ENCODE measurements around the gene ZNF768. TPM values are rescaled to one million over a fixed set of nuclear protein-coding genes. Genes with fewer than 3 reads are reported as not detected.

Gene ZNF768
- total RNA-seq, 2 donors from 2014 or later = 25.0 to 36.3 TPM

GRCh38 chr16:30533748-30534367 lies 7.5 kb upstream of the ZNF768 start:
- Histone ChIP-seq H3K4me3 (peak overlapping the region; percentile 74), H3K27ac (peak overlapping the region; percentile 91 to 94), H3K4me1 (ENCODE audit: control insufficient read depth in 1 of 2, low read depth in 2 of 2) (peaks cover 16 to 25% of the 10 kb centered on the region in 2 donors), H3K9me3 (no peaks in the 10 kb centered on the region), H3K27me3 (replicated peaks; ENCODE audit: insufficient read depth) (no peaks in the 10 kb centered on the region), H3K36me3 (peaks cover 9% of the 10 kb centered on the region)
- TF ChIP-seq CTCF (IDR thresholded peaks at IDR 0.05) = no peak
- no peak for DNase-seq (ENCODE audit: low spot score)
- no peak for ATAC-seq (ENCODE audit: insufficient number of reproducible peaks, low FRiP score, low read depth)

- no peak for TF ChIP-seq CTCF (IDR thresholded peaks at IDR 0.05)
- H3K27me3 ChIP-seq (replicated peaks; ENCODE audit: insufficient read depth) = no peaks in the 10 kb centered on the region
- DNase-seq (ENCODE audit: low spot score) (no peak), ATAC-seq (ENCODE audit: insufficient number of reproducible peaks, low FRiP score, low read depth) (no peak)
- peaks cover 16 to 30% of the 10 kb centered on the region in 2 donors for H3K4me1 ChIP-seq (ENCODE audit: control insufficient read depth in 1 of 2, low read depth in 2 of 2)
- no peak overlapping the region for H3K27ac ChIP-seq
- H3K9me3 ChIP-seq = no peaks in the 10 kb centered on the region
- H3K36me3 ChIP-seq = peaks cover 9% of the 10 kb centered on the region
- H3K4me3 ChIP-seq = no peak overlapping the region
These were observed 6.8 kb upstream of the ZNF768 start for GRCh38 chr16:30533146-30533522.

GRCh38 chr16:30532285-30533145 lies 6.1 kb upstream of the ZNF768 start:
- H3K4me1 ChIP-seq (ENCODE audit: control insufficient read depth in 1 of 2, low read depth in 2 of 2) = peaks cover 19 to 36% of the 10 kb centered on the region in 2 donors
- DNase-seq (ENCODE audit: low spot score) = no peak
- no peaks in the 10 kb centered on the region for H3K27me3 ChIP-seq (replicated peaks; ENCODE audit: insufficient read depth)
- no peaks in the 10 kb centered on the region for H3K9me3 ChIP-seq
- H3K27ac ChIP-seq = no peak overlapping the region
- H3K36me3 ChIP-seq = peaks cover 9% of the 10 kb centered on the region
- no peak overlapping the region for H3K4me3 ChIP-seq
- no peak for ATAC-seq (ENCODE audit: insufficient number of reproducible peaks, low FRiP score, low read depth)
- no peak for TF ChIP-seq CTCF (IDR thresholded peaks at IDR 0.05)

- H3K4me1 ChIP-seq (ENCODE audit: control insufficient read depth in 1 of 2, low read depth in 2 of 2) = peaks cover 12 to 31% of the 10 kb centered on the region in 2 donors
- ATAC-seq (ENCODE audit: insufficient number of reproducible peaks, low FRiP score, low read depth) (no peak), DNase-seq (ENCODE audit: low spot score) (no peak)
- TF ChIP-seq CTCF (IDR thresholded peaks at IDR 0.05) = no peak
- H3K27ac ChIP-seq = no peak overlapping the region
- no peaks in the 10 kb centered on the region for H3K27me3 ChIP-seq (replicated peaks; ENCODE audit: insufficient read depth)
- no peaks in the 10 kb centered on the region for H3K9me3 ChIP-seq
- H3K4me3 ChIP-seq = no peak overlapping the region
- peaks cover 9% of the 10 kb centered on the region for H3K36me3 ChIP-seq
These were observed 4.0 kb upstream of the ZNF768 start for GRCh38 chr16:30530163-30531037.

Data from thoracic aorta (tissue), 2 donors.